ENCODE results near the gene FGF14. TPM values are rescaled to one million over a fixed set of nuclear protein-coding genes. Genes with fewer than 3 reads are reported as not detected.

Gene FGF14
- total RNA-seq, 3 donors from 2014 or later, result under 0.01 to 0.29 (median under 0.01) TPM

- Histone ChIP-seq H3K9me3 (no peaks in the 10 kb centered on the region), H3K27ac (no peak overlapping the region), H3K36me3 (no peaks in the 10 kb centered on the region), H3K4me3 (no peak overlapping the region), H3K27me3 (no peaks in the 10 kb centered on the region), H3K4me1 (no peaks in the 10 kb centered on the region)
- intact Hi-C loops (cut with DNase I; ENCODE audit: low total_unique reads), result no loop called here
- no peak for TF ChIP-seq POLR2A (IDR thresholded peaks at IDR 0.05)
- TF ChIP-seq, protein P1, sequence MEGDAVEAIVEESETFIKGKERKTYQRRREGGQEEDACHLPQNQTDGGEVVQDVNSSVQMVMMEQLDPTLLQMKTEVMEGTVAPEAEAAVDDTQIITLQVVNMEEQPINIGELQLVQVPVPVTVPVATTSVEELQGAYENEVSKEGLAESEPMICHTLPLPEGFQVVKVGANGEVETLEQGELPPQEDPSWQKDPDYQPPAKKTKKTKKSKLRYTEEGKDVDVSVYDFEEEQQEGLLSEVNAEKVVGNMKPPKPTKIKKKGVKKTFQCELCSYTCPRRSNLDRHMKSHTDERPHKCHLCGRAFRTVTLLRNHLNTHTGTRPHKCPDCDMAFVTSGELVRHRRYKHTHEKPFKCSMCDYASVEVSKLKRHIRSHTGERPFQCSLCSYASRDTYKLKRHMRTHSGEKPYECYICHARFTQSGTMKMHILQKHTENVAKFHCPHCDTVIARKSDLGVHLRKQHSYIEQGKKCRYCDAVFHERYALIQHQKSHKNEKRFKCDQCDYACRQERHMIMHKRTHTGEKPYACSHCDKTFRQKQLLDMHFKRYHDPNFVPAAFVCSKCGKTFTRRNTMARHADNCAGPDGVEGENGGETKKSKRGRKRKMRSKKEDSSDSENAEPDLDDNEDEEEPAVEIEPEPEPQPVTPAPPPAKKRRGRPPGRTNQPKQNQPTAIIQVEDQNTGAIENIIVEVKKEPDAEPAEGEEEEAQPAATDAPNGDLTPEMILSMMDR (IDR thresholded peaks at IDR 0.05), result no peak
- TF ChIP-seq POLR2AphosphoS5 (IDR thresholded peaks at IDR 0.05), result no peak
- no peak for DNase-seq (ENCODE audit: low spot score in 2 of 2)
Measured at GRCh38 chr13:102344410-102344809, 57.4 kb downstream of the FGF14 start.

- H3K36me3 ChIP-seq, result no peaks in the 10 kb centered on the region
- TF ChIP-seq POLR2A (IDR thresholded peaks at IDR 0.05) (no peak), POLR2AphosphoS5 (IDR thresholded peaks at IDR 0.05) (no peak)
- TF ChIP-seq, protein P1 (IDR thresholded peaks at IDR 0.05), result no peak
- intact Hi-C loops (cut with DNase I; ENCODE audit: low total_unique reads), result no loop called here
Measured at GRCh38 chr13:102333320-102334198, 68.3 kb downstream of the FGF14 start.

DNA sequence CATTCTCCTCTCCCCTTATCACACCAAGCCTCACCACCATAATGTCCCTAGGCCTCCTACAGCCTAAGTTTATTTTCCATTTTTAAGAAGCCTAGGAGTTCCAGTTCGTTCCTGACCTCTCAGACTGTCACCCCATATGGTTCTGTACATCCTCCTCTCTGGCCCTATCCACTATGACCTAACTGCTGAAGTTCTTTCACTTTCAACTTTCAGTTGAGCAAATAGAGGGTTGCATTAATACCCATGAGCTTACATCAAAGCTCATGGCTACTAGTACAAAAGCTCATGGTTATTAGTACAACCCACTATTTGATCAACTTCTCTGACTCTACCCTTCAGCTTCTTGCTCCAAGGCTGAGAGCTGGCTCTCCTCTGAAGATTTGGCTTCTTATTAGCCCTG lies 72.9 kb downstream of the FGF14 start:
- no peaks in the 10 kb centered on the region for H3K27me3 ChIP-seq
- intact Hi-C loops (cut with DNase I; ENCODE audit: low total_unique reads), result no loop called here
- H3K4me1 ChIP-seq, result no peaks in the 10 kb centered on the region
- H3K27ac ChIP-seq, result no peak overlapping the region
- no peak for DNase-seq (ENCODE audit: low spot score in 2 of 2)
- H3K9me3 ChIP-seq, result no peaks in the 10 kb centered on the region
- H3K36me3 ChIP-seq, result no peaks in the 10 kb centered on the region
- no peak for TF ChIP-seq POLR2AphosphoS5 (IDR thresholded peaks at IDR 0.05)
- TF ChIP-seq POLR2A (IDR thresholded peaks at IDR 0.05), result no peak
- TF ChIP-seq, protein P1 (IDR thresholded peaks at IDR 0.05), result no peak
- no peak overlapping the region for H3K4me3 ChIP-seq

More at GRCh38 chr13:102333320-102334198, 68.3 kb downstream of the FGF14 start:
- H3K27ac ChIP-seq, result no peak overlapping the region
- no peaks in the 10 kb centered on the region for H3K4me1 ChIP-seq
- no peaks in the 10 kb centered on the region for H3K9me3 ChIP-seq
- no peaks in the 10 kb centered on the region for H3K27me3 ChIP-seq
- no peak for DNase-seq (ENCODE audit: low spot score in 2 of 2)
- H3K4me3 ChIP-seq, result no peak overlapping the region

DNA sequence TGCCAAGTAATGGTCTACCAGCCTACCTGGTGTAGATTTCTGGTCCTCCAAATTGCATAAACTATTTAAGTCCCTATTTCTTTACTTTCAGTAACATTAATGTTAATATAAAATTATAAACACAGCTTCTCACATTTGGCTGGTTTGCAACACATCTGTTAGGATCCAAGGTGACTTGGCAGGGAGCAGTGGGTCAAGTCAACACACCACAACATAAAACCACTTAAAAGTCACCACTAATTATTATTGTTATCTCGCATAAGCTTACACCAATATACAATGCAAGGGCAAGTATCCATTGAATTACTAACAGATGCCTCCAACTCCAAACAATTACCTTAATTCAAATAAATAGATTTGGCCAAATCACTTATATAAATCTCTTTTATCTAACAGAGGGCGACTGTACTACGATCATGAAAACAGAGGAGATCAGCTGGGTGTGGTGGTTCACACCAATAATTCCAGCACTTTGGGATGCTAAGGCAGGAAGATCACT lies 74.7 kb downstream of the FGF14 start:
- H3K36me3 ChIP-seq, result no peaks in the 10 kb centered on the region
- no peaks in the 10 kb centered on the region for H3K9me3 ChIP-seq
- no peak for DNase-seq (ENCODE audit: low spot score in 2 of 2)
- intact Hi-C loops (cut with DNase I; ENCODE audit: low total_unique reads), result no loop called here
- no peak overlapping the region for H3K4me3 ChIP-seq
- H3K27me3 ChIP-seq, result no peaks in the 10 kb centered on the region
- H3K4me1 ChIP-seq, result no peaks in the 10 kb centered on the region
- TF ChIP-seq POLR2A (IDR thresholded peaks at IDR 0.05) (no peak), POLR2AphosphoS5 (IDR thresholded peaks at IDR 0.05) (no peak)
- TF ChIP-seq, protein P1 (IDR thresholded peaks at IDR 0.05), result no peak
- H3K27ac ChIP-seq, result no peak overlapping the region
